ENCODE data around the gene LRRC75B. TPM values are rescaled to one million over a fixed set of nuclear protein-coding genes. Genes with fewer than 3 reads are reported as not detected.

The LRRC75B gene
- total and polyA plus RNA-seq, 2 of the 13 experiments (the other 11 are each of a cell fraction or from before 2014, with no cell fraction given), result 11.8 to 34.8 TPM

- TF ChIP-seq, protein P1, sequence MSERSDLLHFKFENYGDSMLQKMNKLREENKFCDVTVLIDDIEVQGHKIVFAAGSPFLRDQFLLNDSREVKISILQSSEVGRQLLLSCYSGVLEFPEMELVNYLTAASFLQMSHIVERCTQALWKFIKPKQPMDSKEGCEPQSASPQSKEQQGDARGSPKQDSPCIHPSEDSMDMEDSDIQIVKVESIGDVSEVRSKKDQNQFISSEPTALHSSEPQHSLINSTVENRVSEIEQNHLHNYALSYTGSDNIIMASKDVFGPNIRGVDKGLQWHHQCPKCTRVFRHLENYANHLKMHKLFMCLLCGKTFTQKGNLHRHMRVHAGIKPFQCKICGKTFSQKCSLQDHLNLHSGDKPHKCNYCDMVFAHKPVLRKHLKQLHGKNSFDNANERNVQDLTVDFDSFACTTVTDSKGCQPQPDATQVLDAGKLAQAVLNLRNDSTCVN (CRISPR knock-in tag; IDR thresholded peaks at IDR 0.05; ENCODE audit: borderline replicate concordance), result no peak
- no peak for TF ChIP-seq RNF219 (CRISPR knock-in tag; IDR thresholded peaks at IDR 0.05)
- peak; percentile 66 for TF ChIP-seq BCL6 (CRISPR knock-in tag; IDR thresholded peaks at IDR 0.05)
- TF ChIP-seq UBTF (CRISPR knock-in tag; IDR thresholded peaks at IDR 0.05), result peak; percentile 49
- no peak for TF ChIP-seq ZNF20 (CRISPR knock-in tag; IDR thresholded peaks at IDR 0.05)
- no peak for TF ChIP-seq ZBTB43 (CRISPR knock-in tag; conservative IDR thresholded peaks at IDR 0.05)
- TF ChIP-seq, protein P2, sequence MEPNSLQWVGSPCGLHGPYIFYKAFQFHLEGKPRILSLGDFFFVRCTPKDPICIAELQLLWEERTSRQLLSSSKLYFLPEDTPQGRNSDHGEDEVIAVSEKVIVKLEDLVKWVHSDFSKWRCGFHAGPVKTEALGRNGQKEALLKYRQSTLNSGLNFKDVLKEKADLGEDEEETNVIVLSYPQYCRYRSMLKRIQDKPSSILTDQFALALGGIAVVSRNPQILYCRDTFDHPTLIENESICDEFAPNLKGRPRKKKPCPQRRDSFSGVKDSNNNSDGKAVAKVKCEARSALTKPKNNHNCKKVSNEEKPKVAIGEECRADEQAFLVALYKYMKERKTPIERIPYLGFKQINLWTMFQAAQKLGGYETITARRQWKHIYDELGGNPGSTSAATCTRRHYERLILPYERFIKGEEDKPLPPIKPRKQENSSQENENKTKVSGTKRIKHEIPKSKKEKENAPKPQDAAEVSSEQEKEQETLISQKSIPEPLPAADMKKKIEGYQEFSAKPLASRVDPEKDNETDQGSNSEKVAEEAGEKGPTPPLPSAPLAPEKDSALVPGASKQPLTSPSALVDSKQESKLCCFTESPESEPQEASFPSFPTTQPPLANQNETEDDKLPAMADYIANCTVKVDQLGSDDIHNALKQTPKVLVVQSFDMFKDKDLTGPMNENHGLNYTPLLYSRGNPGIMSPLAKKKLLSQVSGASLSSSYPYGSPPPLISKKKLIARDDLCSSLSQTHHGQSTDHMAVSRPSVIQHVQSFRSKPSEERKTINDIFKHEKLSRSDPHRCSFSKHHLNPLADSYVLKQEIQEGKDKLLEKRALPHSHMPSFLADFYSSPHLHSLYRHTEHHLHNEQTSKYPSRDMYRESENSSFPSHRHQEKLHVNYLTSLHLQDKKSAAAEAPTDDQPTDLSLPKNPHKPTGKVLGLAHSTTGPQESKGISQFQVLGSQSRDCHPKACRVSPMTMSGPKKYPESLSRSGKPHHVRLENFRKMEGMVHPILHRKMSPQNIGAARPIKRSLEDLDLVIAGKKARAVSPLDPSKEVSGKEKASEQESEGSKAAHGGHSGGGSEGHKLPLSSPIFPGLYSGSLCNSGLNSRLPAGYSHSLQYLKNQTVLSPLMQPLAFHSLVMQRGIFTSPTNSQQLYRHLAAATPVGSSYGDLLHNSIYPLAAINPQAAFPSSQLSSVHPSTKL (CRISPR knock-in tag; IDR thresholded peaks at IDR 0.05), result peak; percentile 61
- TF ChIP-seq, protein P3, sequence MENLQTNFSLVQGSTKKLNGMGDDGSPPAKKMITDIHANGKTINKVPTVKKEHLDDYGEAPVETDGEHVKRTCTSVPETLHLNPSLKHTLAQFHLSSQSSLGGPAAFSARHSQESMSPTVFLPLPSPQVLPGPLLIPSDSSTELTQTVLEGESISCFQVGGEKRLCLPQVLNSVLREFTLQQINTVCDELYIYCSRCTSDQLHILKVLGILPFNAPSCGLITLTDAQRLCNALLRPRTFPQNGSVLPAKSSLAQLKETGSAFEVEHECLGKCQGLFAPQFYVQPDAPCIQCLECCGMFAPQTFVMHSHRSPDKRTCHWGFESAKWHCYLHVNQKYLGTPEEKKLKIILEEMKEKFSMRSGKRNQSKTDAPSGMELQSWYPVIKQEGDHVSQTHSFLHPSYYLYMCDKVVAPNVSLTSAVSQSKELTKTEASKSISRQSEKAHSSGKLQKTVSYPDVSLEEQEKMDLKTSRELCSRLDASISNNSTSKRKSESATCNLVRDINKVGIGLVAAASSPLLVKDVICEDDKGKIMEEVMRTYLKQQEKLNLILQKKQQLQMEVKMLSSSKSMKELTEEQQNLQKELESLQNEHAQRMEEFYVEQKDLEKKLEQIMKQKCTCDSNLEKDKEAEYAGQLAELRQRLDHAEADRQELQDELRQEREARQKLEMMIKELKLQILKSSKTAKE (CRISPR knock-in tag; IDR thresholded peaks at IDR 0.05; ENCODE audit: borderline replicate concordance), result peak; percentile 59; the same call in 1 of the 2 replicates
- 0 out of 2 replicates have a peak, but pooled peaks have one; percentile 26 for TF ChIP-seq ZNF264 (CRISPR knock-in tag; IDR thresholded peaks at IDR 0.05)
- 0 out of 2 replicates have a peak, but pooled peaks have one; percentile 52 for TF ChIP-seq ZBTB7A (CRISPR knock-in tag; IDR thresholded peaks at IDR 0.05)
- 0 out of 2 replicates have a peak, but pooled peaks have one; percentile 5 for TF ChIP-seq FOXJ3 (CRISPR knock-in tag; IDR thresholded peaks at IDR 0.05; ENCODE audit: borderline replicate concordance)
- TF ChIP-seq ZNF446 (CRISPR knock-in tag; IDR thresholded peaks at IDR 0.05), result no peak
These were observed 8.6 kb upstream of the LRRC75B start (continued) for GRCh38 chr22:24601217-24602104.

All from HepG2 (cell line).